ENCODE measurements around the gene NCAPG.

GRCh38 chr4:17866810-17867209 lies 56.0 kb downstream of the NCAPG start:
- no peak for TF ChIP-seq POLR2A (IDR thresholded peaks at IDR 0.05)
- no peak for TF ChIP-seq CTCF (IDR thresholded peaks at IDR 0.05)

Data from body of pancreas (tissue), 4 donors.